NB4 (cell line): ENCODE data around the gene CCBE1.

Experiments used
- POLR2A ChIP-seq: IDR thresholded peaks from 2 replicates; pipeline ENCODE4 v1.6.1; 2011; ENCODE audit warnings: mild to moderate bottlenecking; ENCODE audit not compliant: insufficient read length; ENCODE audit errors: extremely low read depth
- TF ChIP-seq, protein P1 (sequence below): IDR thresholded peaks from one replicate; pipeline ENCODE4 v1.5.1; 2012; ENCODE audit warnings: low read depth, low read length

DNA sequence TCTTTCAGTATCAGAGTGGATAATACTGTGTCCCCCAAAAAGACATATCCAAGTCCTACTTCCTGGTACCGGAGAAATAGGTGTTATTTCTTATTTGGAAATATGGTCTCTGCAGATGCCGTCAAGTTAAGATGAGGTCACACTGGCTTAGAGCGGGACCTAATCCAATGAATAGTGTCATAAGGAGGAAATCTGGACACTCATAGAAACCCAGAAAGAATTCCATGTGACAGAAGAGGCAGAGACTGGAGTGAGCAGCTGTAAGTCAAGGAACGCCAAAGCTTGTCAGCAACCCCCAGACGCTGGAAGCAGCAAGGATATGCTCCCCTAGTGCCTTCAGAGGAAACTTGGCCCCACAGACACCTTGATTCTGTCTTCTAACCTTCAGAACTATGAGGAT lies 69.8 kb downstream of the CCBE1 start:
- TF ChIP-seq, protein P1, sequence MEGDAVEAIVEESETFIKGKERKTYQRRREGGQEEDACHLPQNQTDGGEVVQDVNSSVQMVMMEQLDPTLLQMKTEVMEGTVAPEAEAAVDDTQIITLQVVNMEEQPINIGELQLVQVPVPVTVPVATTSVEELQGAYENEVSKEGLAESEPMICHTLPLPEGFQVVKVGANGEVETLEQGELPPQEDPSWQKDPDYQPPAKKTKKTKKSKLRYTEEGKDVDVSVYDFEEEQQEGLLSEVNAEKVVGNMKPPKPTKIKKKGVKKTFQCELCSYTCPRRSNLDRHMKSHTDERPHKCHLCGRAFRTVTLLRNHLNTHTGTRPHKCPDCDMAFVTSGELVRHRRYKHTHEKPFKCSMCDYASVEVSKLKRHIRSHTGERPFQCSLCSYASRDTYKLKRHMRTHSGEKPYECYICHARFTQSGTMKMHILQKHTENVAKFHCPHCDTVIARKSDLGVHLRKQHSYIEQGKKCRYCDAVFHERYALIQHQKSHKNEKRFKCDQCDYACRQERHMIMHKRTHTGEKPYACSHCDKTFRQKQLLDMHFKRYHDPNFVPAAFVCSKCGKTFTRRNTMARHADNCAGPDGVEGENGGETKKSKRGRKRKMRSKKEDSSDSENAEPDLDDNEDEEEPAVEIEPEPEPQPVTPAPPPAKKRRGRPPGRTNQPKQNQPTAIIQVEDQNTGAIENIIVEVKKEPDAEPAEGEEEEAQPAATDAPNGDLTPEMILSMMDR, result no peak
- TF ChIP-seq POLR2A, result no peak
